GM12878 (cell line): ENCODE results near the gene PTGES3L.

Experiments used
- BACH1 ChIP-seq: fragments of 450-650 bp; IDR thresholded peaks from 2 replicates; pipeline ENCODE4 v1.6.1; 2017; ENCODE audit warnings: mild to moderate bottlenecking, borderline replicate concordance
- BCL11A ChIP-seq: IDR thresholded peaks from 2 replicates; pipeline ENCODE4 v1.6.1; 2011; ENCODE audit warnings: low read depth, low read length
- CBX5 ChIP-seq: sonication (generic); IDR thresholded peaks from 2 replicates; pipeline ENCODE4 v1.6.1; 2016; ENCODE audit warnings: low read depth, moderate library complexity, mild to moderate bottlenecking, inconsistent platforms
- CREM ChIP-seq: IDR thresholded peaks from 2 replicates; pipeline ENCODE4 v1.6.1; 2014; ENCODE audit warnings: antibody characterized with exemption, low read depth
- CTCF ChIP-seq, 3 experiments: IDR thresholded peaks in 2 of 3; conservative IDR thresholded peaks in 1 of 3; 2 replicates each; pipeline ENCODE4 v1.5.1; 2011; ENCODE audit warnings: low read depth in 3 of 3, low read length in 3 of 3, mild to moderate bottlenecking in 3 of 3, control low read depth in 2 of 3, moderate library complexity in 2 of 3, inconsistent platforms in 1 of 3, mixed read lengths in 1 of 3; ENCODE audit not compliant: control insufficient read depth in 2 of 3, insufficient read depth in 1 of 3; ENCODE audit errors: extremely low read depth in 1 of 3
- EP300 ChIP-seq, 2 experiments: fragments of 150-350 bp in 1 of 2; IDR thresholded peaks; 2 replicates each; pipeline ENCODE4 v1.6.1; 2011 to 2012; ENCODE audit warnings: low read depth in 2 of 2, low read length in 2 of 2, borderline replicate concordance in 1 of 2, improper control_type of control experiment in 1 of 2, inconsistent platforms in 1 of 2; ENCODE audit not compliant: control insufficient read depth in 1 of 2
- FOS ChIP-seq: IDR thresholded peaks from 3 replicates; pipeline ENCODE4 v1.6.1; 2011; ENCODE audit warnings: borderline replicate concordance; ENCODE audit not compliant: insufficient read length; ENCODE audit errors: extremely low read depth
- JUNB ChIP-seq: IDR thresholded peaks from 2 replicates; pipeline ENCODE4 v1.6.1; 2016; ENCODE audit warnings: antibody characterized with exemption, mild to moderate bottlenecking
- KDM1A ChIP-seq: fragments of 200-600 bp; sonication (generic); IDR thresholded peaks from 2 replicates; pipeline ENCODE4 v1.6.1; 2016; ENCODE audit warnings: borderline replicate concordance
- MXI1 ChIP-seq: fragments of 150-350 bp; IDR thresholded peaks from 2 replicates; pipeline ENCODE4 v1.6.1; 2011; ENCODE audit warnings: low read depth, mild to moderate bottlenecking, inconsistent platforms, low read length, improper control_type of control experiment
- NBN ChIP-seq: fragments of 450-650 bp; IDR thresholded peaks from 2 replicates; pipeline ENCODE4 v1.6.1; 2016
- RCOR1 ChIP-seq: conservative IDR thresholded peaks from 2 replicates; pipeline ENCODE4 v1.6.1; 2012; ENCODE audit warnings: low read depth, low read length, improper control_type of control experiment

- TF ChIP-seq BCL11A: no peak
- TF ChIP-seq BACH1: no peak
- TF ChIP-seq EP300 (IDR thresholded peaks at IDR 0.05; ENCODE audit: borderline replicate concordance in 1 of 2, control insufficient read depth in 1 of 2, low read depth in 2 of 2, low read length in 2 of 2): no peak
- no peak for TF ChIP-seq KDM1A
- no peak for TF ChIP-seq CTCF (IDR thresholded peaks at IDR 0.05 in 2 of 3, conservative IDR thresholded peaks at IDR 0.05 in 1 of 3; ENCODE audit: control insufficient read depth in 2 of 3, extremely low read depth in 1 of 3, insufficient read depth in 1 of 3, low read depth in 3 of 3, low read length in 3 of 3)
- no peak for TF ChIP-seq FOS
- TF ChIP-seq MXI1: no peak
- TF ChIP-seq JUNB: no peak
- no peak for TF ChIP-seq CREM
- no peak for TF ChIP-seq CBX5
- TF ChIP-seq RCOR1: no peak
- TF ChIP-seq NBN: no peak
These were observed 33.1 kb downstream of the PTGES3L start for GRCh38 chr17:42946812-42947211.
